NCI-H446 treated with DMSO at 0.1 percent for 48 hours (cell line): ENCODE data around the gene FFAR3.
"Not testable (repeated sequence)": the region's sequence is repeated elsewhere in the genome, so short reads cannot be mapped to it uniquely, and the experiment has no call there.

ENCODE experiments used
- DNase-seq: peaks from one replicate; lab custom pipeline; 2025; lab: John Stamatoyannopoulos, UW

Gene FFAR3

GRCh38 chr19:35377656-35378055, 19.4 kb downstream of the FFAR3 start:
- no peak for DNase-seq

GRCh38 chr19:35378356-35378755, 20.1 kb downstream of the FFAR3 start:
- no peak for DNase-seq

GRCh38 chr19:35379545-35379944, 21.3 kb downstream of the FFAR3 start:
- DNase-seq: not testable (repeated sequence)

GRCh38 chr19:35379992-35380391, 21.7 kb downstream of the FFAR3 start:
- no peak for DNase-seq

GRCh38 chr19:35380450-35381124, 22.3 kb downstream of the FFAR3 start:
- no peak for DNase-seq

GRCh38 chr19:35381318-35381717, 23.1 kb downstream of the FFAR3 start:
- DNase-seq: no peak

- no peak for DNase-seq
These were observed 23.7 kb downstream of the FFAR3 start for GRCh38 chr19:35381926-35382325.

- DNase-seq: no peak
These were observed 25.3 kb downstream of the FFAR3 start for GRCh38 chr19:35383536-35383935.

- no peak for DNase-seq
These were observed 30.2 kb downstream of the FFAR3 start for GRCh38 chr19:35388277-35389054.

GRCh38 chr19:35389192-35389861, 31.1 kb downstream of the FFAR3 start:
- DNase-seq: no peak

- no peak for DNase-seq
These were observed 34.8 kb downstream of the FFAR3 start for GRCh38 chr19:35392742-35393715.

- DNase-seq: no peak
These were observed 37.3 kb downstream of the FFAR3 start for GRCh38 chr19:35395382-35396199.

GRCh38 chr19:35396240-35396885, 38.1 kb downstream of the FFAR3 start:
- DNase-seq: no peak

- DNase-seq: no peak
These were observed 38.8 kb downstream of the FFAR3 start for GRCh38 chr19:35397064-35397463.

- no peak for DNase-seq
These were observed 40.3 kb downstream of the FFAR3 start for GRCh38 chr19:35398570-35398969.

- no peak for DNase-seq
These were observed 41.0 kb downstream of the FFAR3 start for GRCh38 chr19:35399231-35399630.

GRCh38 chr19:35399948-35400772, 41.9 kb downstream of the FFAR3 start:
- DNase-seq: no peak

GRCh38 chr19:35400773-35401100, 42.5 kb downstream of the FFAR3 start:
- DNase-seq: no peak

- DNase-seq: not testable (repeated sequence)
These were observed 43.2 kb downstream of the FFAR3 start for GRCh38 chr19:35401416-35401815.
